WTC11 (cell line): ENCODE data around the gene MRTFA.

ENCODE experiments used
- CBFB ChIP-seq: sonication (generic); formaldehyde crosslinking; IDR thresholded peaks from 2 replicates; pipeline ENCODE4 v1.8.1; 2022; ENCODE audit warnings: mild to moderate bottlenecking, low read depth, missing genetic modification reagents
- CTCF ChIP-seq: fragments of 200-600 bp; IDR thresholded peaks from 2 replicates; pipeline ENCODE4 v1.8.0; 2022; ENCODE audit warnings: antibody characterized with exemption
- E2F1 ChIP-seq: sonication (generic); formaldehyde crosslinking; IDR thresholded peaks from 2 replicates; pipeline ENCODE4 v1.8.0; 2022; ENCODE audit warnings: mild to moderate bottlenecking, missing genetic modification reagents
- FOXK1 ChIP-seq: sonication (generic); formaldehyde crosslinking; IDR thresholded peaks from 2 replicates; pipeline ENCODE4 v1.8.0; 2022; ENCODE audit warnings: mild to moderate bottlenecking, moderate library complexity, missing genetic modification reagents
- FOXP1 ChIP-seq: sonication (generic); formaldehyde crosslinking; IDR thresholded peaks from 2 replicates; pipeline ENCODE4 v1.8.0; 2022; ENCODE audit warnings: missing genetic modification reagents, mild to moderate bottlenecking, moderate library complexity, borderline replicate concordance
- JUN ChIP-seq: sonication (generic); formaldehyde crosslinking; IDR thresholded peaks from 2 replicates; pipeline ENCODE4 v1.8.0; 2023; ENCODE audit warnings: mild to moderate bottlenecking, missing genetic modification reagents
- MYBL2 ChIP-seq: sonication (generic); formaldehyde crosslinking; IDR thresholded peaks from 2 replicates; pipeline ENCODE4 v1.8.1; 2023; ENCODE audit warnings: mild to moderate bottlenecking, moderate library complexity, missing genetic modification reagents
- NFYB ChIP-seq: sonication (generic); formaldehyde crosslinking; conservative IDR thresholded peaks from 2 replicates; pipeline ENCODE4 v1.8.0; 2022; ENCODE audit warnings: low read depth, missing genetic modification reagents
- NR2C2 ChIP-seq: sonication (generic); formaldehyde crosslinking; IDR thresholded peaks from 2 replicates; pipeline ENCODE4 v1.8.0; 2022; ENCODE audit warnings: mild to moderate bottlenecking, missing genetic modification reagents
- NR3C1 ChIP-seq: sonication (generic); formaldehyde crosslinking; conservative IDR thresholded peaks from 2 replicates; pipeline ENCODE4 v1.8.1; 2023; ENCODE audit warnings: low read depth, mild to moderate bottlenecking, missing genetic modification reagents
- SP1 ChIP-seq: sonication (generic); formaldehyde crosslinking; conservative IDR thresholded peaks from 2 replicates; pipeline ENCODE4 v1.8.1; 2022; ENCODE audit warnings: missing genetic modification reagents
- USF1 ChIP-seq: sonication (generic); formaldehyde crosslinking; IDR thresholded peaks from 2 replicates; pipeline ENCODE4 v1.8.0; 2022; ENCODE audit warnings: mild to moderate bottlenecking, missing genetic modification reagents
- USF2 ChIP-seq: sonication (generic); formaldehyde crosslinking; IDR thresholded peaks from 2 replicates; pipeline ENCODE4 v1.8.1; 2023; ENCODE audit warnings: mild to moderate bottlenecking, missing genetic modification reagents, moderate library complexity
- ZNF671 ChIP-seq: fragments of 250-450 bp; sonication (Bioruptor Pico); IDR thresholded peaks from 2 replicates; pipeline ENCODE4 v1.8.0; 2021; ENCODE audit warnings: mild to moderate bottlenecking

- TF ChIP-seq CTCF (no peak), MYBL2 (CRISPR knock-in tag) (no peak), JUN (CRISPR knock-in tag) (no peak), E2F1 (no peak), USF2 (CRISPR knock-in tag) (no peak), USF1 (no peak), ZNF671 (CRISPR knock-in tag) (no peak), CBFB (CRISPR knock-in tag) (no peak), FOXK1 (no peak), SP1 (CRISPR knock-in tag) (no peak), NR2C2 (CRISPR knock-in tag) (no peak), NR3C1 (no peak), FOXP1 (CRISPR knock-in tag) (no peak), NFYB (CRISPR knock-in tag) (no peak)
These were observed 48.9 kb upstream of the MRTFA start for GRCh38 chr22:40685406-40685805.
